H1 (cell line): ENCODE measurements around the gene NDUFAB1. TPM values are rescaled to one million over a fixed set of nuclear protein-coding genes. Genes with fewer than 3 reads are reported as not detected.

Source experiments
- CTCF ChIA-PET: fragments of 300-600 bp; sonication (Branson Sonifier 250); formaldehyde crosslinking; loops from one replicate; lab custom pipeline; 2021; ENCODE audit not compliant: partially characterized antibody; lab: Charles Lee
- POLR2A ChIA-PET: fragments of 300-600 bp; sonication (Branson Sonifier 250); formaldehyde crosslinking; loops from one replicate; lab custom pipeline; 2021; ENCODE audit warnings: inconsistent platforms; ENCODE audit not compliant: partially characterized antibody; lab: Charles Lee
- DNase-seq, 2 experiments: peaks; one replicate each; pipeline versions ENCODE4 v3.0.0 to v3.0.0-alpha.2; 2010 to 2022; ENCODE audit warnings: low spot score in 2 of 2, low read depth in 1 of 2, mixed read lengths in 1 of 2
- FAIRE-seq: peaks from 2 replicates; lab custom pipeline; 2011; peaks lifted over from hg19 to GRCh38; lab: Jason Lieb, UNC
- H2AFZ ChIP-seq: 2 replicates; pipeline ENCODE4 v1.8.1; 2012; ENCODE audit warnings: low read length, inconsistent platforms
- H2AK5ac ChIP-seq: 2 replicates; pipeline ENCODE4 v1.6.1; 2013; ENCODE audit warnings: low read depth, low read length
- H2BK120ac ChIP-seq: replicated peaks from 2 replicates; pipeline ENCODE3; 2013; ENCODE audit warnings: low read depth, low read length, inconsistent platforms
- H2BK12ac ChIP-seq: 2 replicates; pipeline ENCODE4 v1.6.1; 2013; ENCODE audit warnings: low read depth, low read length
- H2BK15ac ChIP-seq: 2 replicates; pipeline ENCODE4 v1.6.1; 2013; ENCODE audit warnings: low read length
- H2BK20ac ChIP-seq: 2 replicates; pipeline ENCODE4 v1.6.1; 2013; ENCODE audit warnings: low read length
- H2BK5ac ChIP-seq: 2 replicates; pipeline ENCODE4 v1.6.1; 2013; ENCODE audit warnings: low read depth, low read length
- H3K14ac ChIP-seq: 2 replicates; pipeline ENCODE4 v1.6.1; 2013; ENCODE audit warnings: inconsistent platforms; ENCODE audit not compliant: insufficient read length
- H3K18ac ChIP-seq: 2 replicates; pipeline ENCODE4 v1.6.1; 2013; ENCODE audit warnings: low read length; ENCODE audit errors: extremely low read depth
- H3K23ac ChIP-seq: 2 replicates; pipeline ENCODE4 v1.6.1; 2013; ENCODE audit warnings: inconsistent platforms; ENCODE audit not compliant: insufficient read length
- H3K23me2 ChIP-seq: 2 replicates; pipeline ENCODE4 v1.6.1; 2013; ENCODE audit warnings: low read depth, low read length
- H3K27ac ChIP-seq: 2 replicates; pipeline ENCODE4 v1.6.1; 2011; ENCODE audit warnings: low read depth, low read length, inconsistent platforms
- H3K27me3 ChIP-seq, 4 experiments: replicated peaks in 1 of 4; 1 replicate in 1 of 4; 2 replicates in 3 of 4; pipeline versions ENCODE4 v1.6.1 to v1.8.1; 2011 to 2013; ENCODE audit warnings: low read length in 3 of 4, mild to moderate bottlenecking in 3 of 4, inconsistent platforms in 2 of 4, mixed read lengths in 2 of 4, moderate library complexity in 1 of 4; ENCODE audit not compliant: control insufficient read depth in 3 of 4, insufficient read depth in 3 of 4; ENCODE audit errors: extremely low read depth in 1 of 4
- H3K36me3 ChIP-seq, 4 experiments: 2 replicates each; pipeline versions ENCODE4 v1.6.1 to v1.8.1; 2011 to 2013; ENCODE audit warnings: mild to moderate bottlenecking in 4 of 4, low read length in 3 of 4, moderate library complexity in 2 of 4, control low read depth in 1 of 4, inconsistent platforms in 1 of 4; ENCODE audit not compliant: insufficient read depth in 4 of 4, control insufficient read depth in 2 of 4
- H3K4ac ChIP-seq: replicated peaks from 2 replicates; pipeline ENCODE3; 2013; ENCODE audit warnings: low read length, low read depth, mixed read lengths, inconsistent platforms; ENCODE audit not compliant: insufficient read length
- H3K4me1 ChIP-seq, 4 experiments: replicated peaks in 1 of 4; 1 replicate in 1 of 4; 2 replicates in 3 of 4; pipeline versions ENCODE4 v1.6.1 to v1.8.1; 2011 to 2013; ENCODE audit warnings: low read length in 3 of 4, inconsistent platforms in 2 of 4, mixed read lengths in 1 of 4; ENCODE audit not compliant: insufficient read depth in 4 of 4, control insufficient read depth in 3 of 4
- H3K4me2 ChIP-seq, 2 experiments: 2 replicates each; pipeline versions ENCODE4 v1.6.1 to v1.8.1; 2011 to 2013; ENCODE audit warnings: low read depth in 2 of 2, low read length in 2 of 2, control low read depth in 1 of 2, inconsistent platforms in 1 of 2, mild to moderate bottlenecking in 1 of 2; ENCODE audit not compliant: insufficient read depth in 1 of 2
- H3K4me3 ChIP-seq, 4 experiments: fragments of 200-600, 300-600 bp in 1 of 4; sonication (generic), shearing (Covaris generic), sonication (Bioruptor Twin) in 1 of 4; 2 replicates each; pipeline versions ENCODE4 v1.5.1 to v1.8.1; 2011 to 2016; ENCODE audit warnings: low read length in 4 of 4, low read depth in 3 of 4, control low read depth in 2 of 4, inconsistent platforms in 2 of 4, mild to moderate bottlenecking in 2 of 4, mixed read lengths in 1 of 4, moderate library complexity in 1 of 4; ENCODE audit not compliant: insufficient read depth in 2 of 4; ENCODE audit errors: extremely low read depth in 1 of 4
- H3K56ac ChIP-seq: replicated peaks from 2 replicates; pipeline ENCODE3; 2013; ENCODE audit warnings: low read depth, mild to moderate bottlenecking, mixed read lengths, low read length, inconsistent platforms; ENCODE audit not compliant: insufficient read length
- H3K79me1 ChIP-seq: 2 replicates; pipeline ENCODE4 v1.6.1; 2013; ENCODE audit warnings: low read depth, low read length, control low read depth
- H3K79me2 ChIP-seq, 2 experiments: 2 replicates each; pipeline versions ENCODE4 v1.6.1 to v1.8.1; 2012 to 2013; ENCODE audit warnings: low read length in 2 of 2, mild to moderate bottlenecking in 2 of 2, inconsistent platforms in 1 of 2; ENCODE audit not compliant: insufficient read depth in 2 of 2, control insufficient read depth in 1 of 2
- H3K9ac ChIP-seq, 4 experiments: replicated peaks in 1 of 4; 1 replicate in 1 of 4; 2 replicates in 3 of 4; pipeline versions ENCODE4 v1.6.1 to v1.8.1; 2011 to 2013; ENCODE audit warnings: low read depth in 3 of 4, low read length in 3 of 4, control low read depth in 2 of 4, mild to moderate bottlenecking in 2 of 4, moderate library complexity in 2 of 4, inconsistent platforms in 1 of 4; ENCODE audit errors: extremely low read depth in 1 of 4
- H3K9me3 ChIP-seq, 2 experiments: 2 replicates each; pipeline versions ENCODE4 v1.6.1 to v1.8.1; 2012 to 2013; ENCODE audit warnings: mild to moderate bottlenecking in 2 of 2, moderate library complexity in 2 of 2, control low read depth in 1 of 2, inconsistent platforms in 1 of 2, low read depth in 1 of 2, low read length in 1 of 2, mixed read lengths in 1 of 2; ENCODE audit not compliant: insufficient read depth in 2 of 2
- H4K20me1 ChIP-seq, 2 experiments: replicated peaks in 1 of 2; 2 replicates each; pipeline versions ENCODE3 to v1.8.1; 2011 to 2013; ENCODE audit warnings: inconsistent platforms in 2 of 2, low read length in 2 of 2, mild to moderate bottlenecking in 1 of 2; ENCODE audit not compliant: insufficient read depth in 2 of 2, control insufficient read depth in 1 of 2
- H4K5ac ChIP-seq: 2 replicates; pipeline ENCODE4 v1.6.1; 2013; ENCODE audit warnings: low read length, low read depth, mixed read lengths, inconsistent platforms; ENCODE audit not compliant: insufficient read length
- H4K8ac ChIP-seq: 2 replicates; pipeline ENCODE4 v1.8.0; 2013; ENCODE audit warnings: mild to moderate bottlenecking, moderate library complexity, low read length, inconsistent platforms; ENCODE audit not compliant: insufficient read depth; ENCODE audit errors: extremely low read depth
- H4K91ac ChIP-seq: replicated peaks from 2 replicates; pipeline ENCODE3; 2013; ENCODE audit warnings: low read length, mixed read lengths, inconsistent platforms; ENCODE audit not compliant: insufficient read length
- CREB1 ChIP-seq: IDR thresholded peaks from 2 replicates; pipeline ENCODE4 v1.6.1; 2012; ENCODE audit warnings: inconsistent platforms
- CTCF ChIP-seq, 3 experiments: IDR thresholded peaks; 1 replicate in 2 of 3; 2 replicates in 1 of 3; pipeline versions ENCODE4 v1.5.1 to v1.6.1; 2011; ENCODE audit warnings: low read length in 3 of 3, mild to moderate bottlenecking in 3 of 3, inconsistent platforms in 2 of 3, low read depth in 1 of 3, moderate library complexity in 1 of 3; ENCODE audit not compliant: insufficient read depth in 1 of 3; ENCODE audit errors: control extremely low read depth in 1 of 3
- GTF2F1 ChIP-seq: IDR thresholded peaks from 2 replicates; pipeline ENCODE4 v1.6.1; 2012; ENCODE audit warnings: low read depth, low read length, improper control_type of control experiment, borderline replicate concordance
- KDM1A ChIP-seq: fragments of 200-600, 300-600 bp; sonication (generic); IDR thresholded peaks from 2 replicates; pipeline ENCODE4 v1.7.1; 2016; ENCODE audit warnings: mild to moderate bottlenecking, low read length, borderline replicate concordance
- PHF8 ChIP-seq: fragments of 200-600 bp; sonication (generic); conservative IDR thresholded peaks from 2 replicates; pipeline ENCODE4 v1.7.1; 2012; ENCODE audit warnings: low read depth, mild to moderate bottlenecking, inconsistent platforms, low read length, moderate library complexity
- RAD21 ChIP-seq, 2 experiments: IDR thresholded peaks in 1 of 2; conservative IDR thresholded peaks in 1 of 2; 2 replicates each; pipeline ENCODE4 v1.6.1; 2011; ENCODE audit warnings: low read depth in 2 of 2, low read length in 2 of 2, improper control_type of control experiment in 1 of 2, inconsistent platforms in 1 of 2, mild to moderate bottlenecking in 1 of 2, moderate library complexity in 1 of 2
- whole genome bisulfite sequencing, 2 experiments: shearing (Covaris generic) in 1 of 2; methylation state at CpG; one replicate each; pipeline versions ENCODE4 v1.1.6 to v1.1.7; 2013 to 2015; ENCODE audit warnings: low lambda C conversion rate in 2 of 2, mixed read lengths in 2 of 2, inconsistent platforms in 1 of 2, low coverage in 1 of 2, missing lambda C conversion rate in 1 of 2; ENCODE audit not compliant: insufficient replicate concordance in 2 of 2, insufficient coverage in 1 of 2, insufficient read length in 1 of 2; ENCODE audit errors: extremely low coverage in 1 of 2, missing lambda C conversion rate in 1 of 2; 5-methylcytosine and 5-hydroxymethylcytosine counted together
- polyA plus RNA-seq, 7 experiments: library from polyadenylated mRNA; depleted of rRNA in 3 of 7; stranded (reverse) in 5 of 7; unstranded in 2 of 7; fragments of >200 nt in 5 of 7; fragments of 200-250 nt in 2 of 7; gene quantifications; 1 replicate in 5 of 7; 2 replicates in 1 of 7; 4 replicates in 1 of 7; pipeline versions ENCODE4 v1.2.1 to v1.2.3, GENCODE V29; 2011 to 2013; ENCODE audit warnings: missing spikeins in 2 of 7, mixed read lengths in 2 of 7
- total RNA-seq: library from RNA; stranded (reverse); fragmentation: NEBNext Ultra II Directional; extraction: Animal tissue kit (Norgen Biotek cat#: 25700); gene quantifications from 2 replicates; pipeline ENCODE4 v1.2.1, GENCODE V29; 2021

NDUFAB1 gene
- total and polyA plus RNA-seq, 2 of the 8 experiments (the other 6 are each of a cell fraction or from before 2014, with no cell fraction given), result 135 to 294 TPM

- Histone ChIP-seq H4K91ac (no peak overlapping the region), H2BK15ac (no peak overlapping the region), H3K79me2 (no peaks in the 10 kb centered on the region), H2AFZ (no peak overlapping the region), H3K4ac (no peak overlapping the region), H3K4me3 (no peak overlapping the region), H3K27ac (no peak overlapping the region), H4K20me1 (peaks cover 2 to 9% of the 10 kb centered on the region in 2 experiments), H3K23me2 (no peaks in the 10 kb centered on the region), H4K5ac (no peak overlapping the region), H3K23ac (no peak overlapping the region), H3K9me3 (no peaks in the 10 kb centered on the region), H4K8ac (no peak overlapping the region), H3K14ac (no peak overlapping the region), H2AK5ac (no peak overlapping the region), H2BK5ac (no peak overlapping the region), H3K56ac (no peak overlapping the region), H2BK20ac (no peak overlapping the region), H3K9ac (no peak overlapping the region), H2BK12ac (no peak overlapping the region), H3K27me3 (no peaks in the 10 kb centered on the region), H3K4me2 (no peak overlapping the region), H2BK120ac (no peak overlapping the region), H3K36me3 (peaks cover 14 to 37% (median 23%) of the 10 kb centered on the region in 4 experiments; a peak in 7 of 8 replicates), H3K4me1 (no peaks in the 10 kb centered on the region), H3K18ac (no peak overlapping the region), H3K79me1 (no peaks in the 10 kb centered on the region; the same call in 1 of the 2 replicates)
- TF ChIP-seq RAD21 (IDR thresholded peaks at IDR 0.05 in 1 of 2, conservative IDR thresholded peaks at IDR 0.05 in 1 of 2; ENCODE audit: low read depth in 2 of 2, low read length in 2 of 2) (no peak), PHF8 (no peak), CREB1 (no peak), CTCF (IDR thresholded peaks at IDR 0.05; ENCODE audit: control extremely low read depth in 1 of 3, insufficient read depth in 1 of 3, low read depth in 1 of 3, low read length in 3 of 3) (peak in 1 of 3 experiments; percentile 28; a peak in 1 of 4 replicates), KDM1A (no peak), GTF2F1 (no peak)
- no peak for FAIRE-seq
- DNase-seq, result no peak
- ChIA-PET POLR2A (interaction anchor here (0.6 to 3.0 kb wide), 12 partner anchors 9 to 212 kb away, joined by 3 to 15 read pairs (median 4); partner anchors contain the start of genes DCTN5, EARS2, PALB2 and UBFD1), CTCF (interaction anchor here (0.6 to 2.2 kb wide), 5 partner anchors 17 to 1582 kb away, joined by 3 to 8 read pairs (median 4); no protein-coding TSS in a partner anchor)
- WGBS, 2 experiments, result 88% methylated on average over 3 of the region's 3 CpGs; no CpG with 5 or more reads in 1 of the 2 experiments
These were observed 20.3 kb downstream of the NDUFAB1 start for GRCh38 chr16:23575834-23576233.
